ENCODE results near the gene CDC42EP5.

GRCh38 chr19:54460230-54461005 lies 12.7 kb downstream of the CDC42EP5 start:
- TF ChIP-seq, protein P1, sequence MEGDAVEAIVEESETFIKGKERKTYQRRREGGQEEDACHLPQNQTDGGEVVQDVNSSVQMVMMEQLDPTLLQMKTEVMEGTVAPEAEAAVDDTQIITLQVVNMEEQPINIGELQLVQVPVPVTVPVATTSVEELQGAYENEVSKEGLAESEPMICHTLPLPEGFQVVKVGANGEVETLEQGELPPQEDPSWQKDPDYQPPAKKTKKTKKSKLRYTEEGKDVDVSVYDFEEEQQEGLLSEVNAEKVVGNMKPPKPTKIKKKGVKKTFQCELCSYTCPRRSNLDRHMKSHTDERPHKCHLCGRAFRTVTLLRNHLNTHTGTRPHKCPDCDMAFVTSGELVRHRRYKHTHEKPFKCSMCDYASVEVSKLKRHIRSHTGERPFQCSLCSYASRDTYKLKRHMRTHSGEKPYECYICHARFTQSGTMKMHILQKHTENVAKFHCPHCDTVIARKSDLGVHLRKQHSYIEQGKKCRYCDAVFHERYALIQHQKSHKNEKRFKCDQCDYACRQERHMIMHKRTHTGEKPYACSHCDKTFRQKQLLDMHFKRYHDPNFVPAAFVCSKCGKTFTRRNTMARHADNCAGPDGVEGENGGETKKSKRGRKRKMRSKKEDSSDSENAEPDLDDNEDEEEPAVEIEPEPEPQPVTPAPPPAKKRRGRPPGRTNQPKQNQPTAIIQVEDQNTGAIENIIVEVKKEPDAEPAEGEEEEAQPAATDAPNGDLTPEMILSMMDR (conservative IDR thresholded peaks at IDR 0.05; ENCODE audit: low read length) = no peak
- no peak for TF ChIP-seq EZH2phosphoT487 (IDR thresholded peaks at IDR 0.05; ENCODE audit: borderline replicate concordance, low read depth, low read length)

All from OCI-LY7 (cell line).